Stimulated activated CD8-positive, alpha-beta memory T cell treated with anti-CD3 and anti-CD28 coated beads, Interleukin-2, amount 100 ng/mL, for 1 hour (primary cell): ENCODE results near the gene KCNH2.
"Not testable (repeated sequence)": the region's sequence is repeated elsewhere in the genome, so short reads cannot be mapped to it uniquely, and the experiment has no call there.

Experiments
- DNase-seq, 2 donors: peaks; one replicate each; pipeline ENCODE4 v3.0.0-alpha.2; 2020; ENCODE audit warnings: low read depth in 2 of 2

Gene KCNH2

DNA sequence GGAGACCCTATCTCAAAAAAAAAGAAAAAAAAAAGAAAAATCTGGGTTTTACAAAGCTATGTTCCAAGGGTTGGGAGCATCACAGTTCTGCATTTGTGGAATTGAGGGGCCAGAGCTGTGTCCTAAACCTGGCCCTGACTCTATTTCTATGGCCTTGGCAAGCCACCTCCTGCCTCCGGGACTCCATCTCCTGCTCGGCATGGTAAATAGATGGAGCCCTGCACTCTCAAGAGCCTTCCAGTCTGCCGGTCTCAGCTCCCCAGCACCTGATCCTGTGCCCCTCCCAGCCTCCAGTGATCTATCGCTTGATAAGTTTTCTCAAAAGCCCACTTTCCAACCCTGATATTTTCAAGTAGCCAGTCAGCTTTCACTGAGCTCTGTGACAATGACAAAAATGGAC, 43.0 kb downstream of the KCNH2 start:
- DNase-seq = no peak

DNA sequence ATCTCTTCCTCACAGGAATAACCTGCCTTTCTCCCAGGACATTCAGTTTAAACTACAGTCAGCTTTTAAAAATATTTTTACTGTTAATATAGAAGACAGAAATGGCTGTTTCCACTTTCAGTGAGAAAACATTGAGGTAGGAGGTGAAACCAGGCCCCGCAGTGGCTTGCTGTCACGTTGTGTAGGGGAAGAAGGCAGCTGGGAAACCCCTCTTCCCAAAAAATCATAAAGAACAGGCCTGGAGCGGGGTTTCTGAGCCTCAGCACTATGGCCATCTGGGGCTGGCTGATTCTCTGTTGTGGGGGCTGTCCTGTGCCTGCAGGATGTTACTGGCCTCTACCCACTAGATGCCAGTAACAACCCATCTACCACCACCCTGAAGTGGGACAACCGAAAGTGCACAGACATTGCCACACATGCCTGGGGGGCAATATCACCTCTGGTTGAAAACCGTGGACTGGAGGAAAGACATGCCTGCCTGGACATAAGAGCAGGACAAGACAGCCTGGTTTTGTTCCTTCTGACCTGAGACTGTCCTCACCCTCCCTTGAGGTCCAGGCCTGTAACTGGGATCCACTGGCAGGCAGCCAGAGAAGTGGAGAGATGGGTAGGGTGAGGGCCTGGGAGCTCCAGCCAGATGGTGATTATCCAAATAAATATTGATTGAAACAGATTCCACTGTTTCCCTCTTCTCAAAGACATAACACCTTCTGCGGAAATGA, 43.9 kb downstream of the KCNH2 start:
- DNase-seq = no peak

DNA sequence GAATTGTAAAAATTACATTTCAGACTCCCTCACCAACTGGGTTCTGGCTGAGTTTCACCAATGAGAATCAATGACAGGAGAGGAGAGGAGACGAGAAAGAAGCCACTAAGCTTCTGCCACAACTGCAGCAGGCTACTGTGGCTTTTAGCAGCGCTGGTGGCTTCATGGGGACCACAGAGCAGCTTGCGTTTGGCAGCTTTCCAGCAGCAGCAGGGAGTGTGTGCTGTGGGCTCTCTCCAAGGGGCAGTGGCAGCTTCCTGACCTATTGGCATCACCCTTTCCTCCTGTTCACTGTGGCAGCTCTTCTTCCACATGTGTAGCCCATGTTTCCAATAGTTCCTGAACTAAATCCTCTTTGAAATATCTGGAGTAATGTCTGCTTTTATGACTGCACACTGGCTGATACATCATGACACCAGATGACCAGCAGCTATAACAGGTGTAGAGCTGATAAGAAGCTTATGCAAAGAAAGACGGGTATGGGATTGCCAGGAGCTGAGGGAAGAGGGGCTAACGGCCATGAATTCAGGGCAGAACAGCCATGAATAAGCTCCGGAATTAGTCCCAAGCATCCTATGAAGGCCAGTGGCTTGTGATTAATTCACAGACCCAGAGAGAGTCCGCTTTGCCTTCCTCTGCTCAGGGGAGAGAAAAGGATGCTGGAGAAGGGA, 46.8 kb downstream of the KCNH2 start:
- no peak for DNase-seq

DNA sequence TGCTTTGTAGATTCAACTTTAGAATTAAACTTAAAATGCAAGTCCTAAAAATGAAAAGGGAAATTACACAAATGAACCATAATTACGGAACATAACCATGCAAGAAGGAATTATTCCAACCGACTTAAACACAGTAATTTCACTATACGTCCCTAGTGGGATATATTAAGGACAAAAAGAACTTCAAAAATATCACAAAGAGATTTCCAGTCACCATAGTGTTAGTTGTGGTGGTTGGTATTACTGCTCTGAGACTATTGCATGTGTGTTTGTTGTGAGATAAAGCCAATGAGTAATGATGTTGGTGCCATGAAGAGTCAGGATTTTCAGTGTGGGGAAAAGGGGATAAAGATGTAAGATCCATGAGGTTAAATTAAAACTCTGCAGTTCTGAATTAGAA, 49.6 kb downstream of the KCNH2 start:
- DNase-seq = no peak

DNA sequence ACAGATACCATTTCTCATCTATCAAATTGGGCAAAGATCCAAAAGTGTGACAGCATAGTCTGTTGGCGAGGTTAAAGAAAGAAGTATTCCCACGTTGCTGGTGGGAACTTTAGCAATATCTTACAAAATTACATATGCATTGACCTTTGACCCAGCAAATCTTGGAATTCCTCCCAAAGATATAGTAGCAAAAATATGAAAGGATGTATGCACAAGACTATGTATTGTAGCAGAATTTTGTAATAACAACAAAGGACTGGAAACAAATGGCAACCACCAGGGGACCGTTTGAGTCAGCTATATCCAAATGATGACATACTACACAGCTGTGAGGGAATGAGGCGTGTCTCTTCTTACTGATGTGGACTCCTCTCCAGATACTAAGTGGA, 50.2 kb downstream of the KCNH2 start:
- no peak for DNase-seq

DNA sequence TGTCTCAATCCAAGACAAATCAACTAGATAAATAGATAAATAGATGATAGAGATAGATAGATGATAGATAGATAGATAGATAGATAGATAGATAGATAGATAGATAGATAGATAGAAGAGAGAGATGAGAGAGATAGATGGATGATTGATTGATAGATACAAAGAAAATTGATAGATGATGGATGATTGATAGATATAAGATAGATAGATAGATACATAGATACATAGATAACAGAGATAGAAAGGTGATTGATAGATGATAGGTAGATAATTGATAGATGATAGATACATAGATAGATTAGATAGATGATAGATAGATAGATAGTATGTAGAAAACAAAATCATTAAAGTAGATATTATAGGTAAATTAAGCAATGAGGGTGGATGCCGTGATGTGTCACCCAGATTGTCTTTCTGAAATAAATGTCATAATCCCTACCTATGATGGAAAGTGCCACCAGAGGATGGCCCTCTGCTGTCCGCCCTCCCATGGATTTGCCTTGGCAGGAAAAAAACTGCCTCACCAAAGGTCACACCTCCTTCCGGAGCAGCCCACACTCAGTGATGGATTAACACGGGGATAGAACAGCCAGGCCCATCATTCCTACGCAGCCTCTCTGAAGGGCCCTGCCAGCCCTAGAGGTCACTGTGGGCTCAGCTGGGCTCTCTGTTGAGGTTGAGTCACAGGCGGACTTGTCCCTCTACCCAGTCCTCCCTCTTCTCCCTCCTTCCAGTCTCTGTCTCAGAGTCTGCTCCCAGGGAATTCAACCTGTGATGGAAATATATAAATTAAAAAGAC, 50.8 kb downstream of the KCNH2 start:
- DNase-seq = no peak

DNA sequence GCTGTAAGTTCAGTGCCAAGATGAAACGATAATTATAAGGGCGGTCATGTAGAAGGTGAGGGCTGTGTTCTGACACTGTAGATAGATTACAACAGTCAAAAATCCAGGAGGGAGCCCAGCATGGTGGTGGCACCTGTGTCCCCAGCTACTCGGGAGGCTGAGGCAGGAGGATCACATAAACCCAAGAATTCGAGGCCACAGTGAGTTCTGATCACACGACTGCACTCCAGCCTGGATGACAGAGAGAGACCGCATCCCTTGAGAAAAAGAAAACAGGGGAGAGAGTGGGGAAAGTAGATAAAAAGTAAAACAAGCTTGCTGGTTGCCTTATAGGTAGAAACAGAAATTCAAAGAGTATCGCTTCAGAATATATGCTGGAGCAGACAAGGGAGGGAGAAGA, 52.1 kb downstream of the KCNH2 start:
- DNase-seq = no peak

DNA sequence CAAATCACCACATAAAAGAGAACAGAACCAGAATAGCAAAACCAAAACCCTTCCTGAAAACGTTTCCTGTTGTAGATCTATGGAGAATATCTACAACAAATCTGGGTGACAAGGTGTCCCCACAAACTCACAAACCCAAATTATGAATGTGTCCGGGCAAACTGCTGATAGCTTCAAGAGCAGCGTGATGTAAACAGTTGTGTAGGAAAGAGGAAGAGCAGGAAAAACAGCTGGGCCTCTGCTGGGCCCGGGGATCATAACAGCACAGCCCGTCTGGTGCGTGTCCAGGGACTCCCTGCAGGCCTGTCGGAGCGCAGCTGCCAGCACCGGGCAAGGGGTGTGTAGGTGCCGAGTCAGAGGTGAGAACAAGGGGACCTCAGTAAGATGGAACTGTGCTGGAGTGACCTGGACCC, 53.7 kb downstream of the KCNH2 start:
- no peak for DNase-seq

DNA sequence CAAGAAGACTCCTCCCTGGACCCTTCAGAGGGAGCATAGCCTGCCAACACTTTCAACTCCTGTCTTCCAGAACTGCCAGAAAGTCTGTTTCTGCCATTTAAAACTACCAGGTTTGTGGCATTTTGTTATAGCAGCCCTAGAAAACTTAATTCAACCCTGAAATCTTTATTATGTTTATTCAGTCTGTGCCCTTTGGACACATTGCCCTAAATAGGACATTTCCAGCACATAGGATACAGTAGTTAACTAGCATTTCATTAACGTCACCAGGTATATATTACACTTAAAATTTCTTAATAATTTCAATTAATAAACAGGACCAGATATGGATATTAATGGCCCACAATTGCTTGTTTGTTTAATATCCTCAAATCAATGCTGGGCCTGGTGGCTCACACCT, 54.3 kb downstream of the KCNH2 start:
- DNase-seq = no peak

DNA sequence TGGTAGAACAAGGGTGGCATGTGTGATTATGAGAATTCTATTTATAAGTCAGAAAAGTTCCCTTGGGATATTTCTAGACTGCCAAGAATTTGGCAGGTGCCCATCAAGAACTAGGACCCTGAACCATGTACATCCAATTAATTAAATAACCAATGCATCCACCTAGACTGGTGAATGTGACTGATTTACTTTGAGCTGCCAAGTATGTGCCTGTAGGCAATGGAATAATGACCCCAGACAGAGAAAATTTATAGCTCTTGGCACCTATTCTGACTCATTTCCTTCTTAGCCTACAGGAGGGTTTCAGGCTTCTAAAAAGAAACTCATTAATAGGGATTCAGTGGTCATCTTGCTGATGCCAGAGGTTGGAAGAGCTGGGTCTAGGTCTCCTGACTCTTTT, 54.9 kb downstream of the KCNH2 start:
- no peak for DNase-seq

DNA sequence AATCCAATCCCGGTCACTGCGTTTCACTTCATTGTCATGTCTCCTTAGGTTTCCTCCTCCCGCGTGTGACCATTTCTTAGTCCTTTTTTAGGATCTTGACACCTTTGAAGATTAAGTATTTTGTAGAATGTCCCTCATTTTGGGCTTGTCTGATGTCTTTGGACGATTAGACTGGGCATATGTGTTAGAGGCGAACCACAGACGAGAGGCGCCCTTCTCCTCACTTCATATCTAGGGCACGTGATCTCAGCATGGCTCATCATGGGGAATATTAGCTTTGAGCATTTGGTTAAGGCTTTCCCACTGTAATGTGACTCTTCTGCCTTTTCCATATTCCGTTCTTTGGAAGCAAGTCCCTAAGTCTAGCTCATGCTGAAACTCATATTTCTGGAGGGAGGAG, 59.0 kb downstream of the KCNH2 start:
- no peak for DNase-seq

DNA sequence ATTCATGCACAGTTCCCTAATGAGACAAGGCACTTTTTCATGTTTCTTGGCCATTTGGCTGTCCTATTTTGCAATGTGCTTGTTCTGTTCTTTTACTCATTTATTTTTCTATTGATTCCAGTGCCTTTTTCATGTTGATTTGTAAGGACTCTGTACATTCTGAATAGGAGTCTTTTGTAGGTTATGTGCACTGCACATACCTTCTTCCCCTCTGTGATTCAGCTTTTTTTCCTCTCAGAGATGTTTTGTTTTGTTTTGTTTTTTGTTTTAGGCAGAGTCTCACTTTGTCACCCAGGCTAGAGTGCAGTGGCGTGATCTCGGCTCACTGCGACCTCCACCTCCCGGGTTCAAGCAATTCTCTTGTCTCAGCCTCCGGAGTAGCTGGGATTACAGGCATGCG, 59.7 kb downstream of the KCNH2 start:
- DNase-seq = no peak

DNA sequence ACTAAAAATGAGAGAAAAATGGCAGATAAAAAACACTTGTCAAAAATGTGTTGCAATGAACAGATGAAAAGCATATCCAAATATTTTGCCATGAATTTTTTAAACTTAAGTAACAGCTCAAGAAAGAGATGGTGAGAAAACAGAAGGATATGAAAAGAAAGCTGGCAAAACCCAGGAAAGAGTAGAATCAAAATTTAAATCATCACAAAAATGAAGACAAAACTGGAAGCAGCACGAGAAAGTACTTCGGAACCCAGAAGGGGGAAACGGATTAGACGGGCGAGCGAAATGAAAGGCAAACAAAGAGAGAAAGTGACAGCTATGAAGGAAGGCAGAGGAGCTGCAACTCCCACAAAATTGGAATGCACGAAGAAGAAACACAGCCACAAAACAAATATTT, 60.2 kb downstream of the KCNH2 start:
- DNase-seq = no peak

DNA sequence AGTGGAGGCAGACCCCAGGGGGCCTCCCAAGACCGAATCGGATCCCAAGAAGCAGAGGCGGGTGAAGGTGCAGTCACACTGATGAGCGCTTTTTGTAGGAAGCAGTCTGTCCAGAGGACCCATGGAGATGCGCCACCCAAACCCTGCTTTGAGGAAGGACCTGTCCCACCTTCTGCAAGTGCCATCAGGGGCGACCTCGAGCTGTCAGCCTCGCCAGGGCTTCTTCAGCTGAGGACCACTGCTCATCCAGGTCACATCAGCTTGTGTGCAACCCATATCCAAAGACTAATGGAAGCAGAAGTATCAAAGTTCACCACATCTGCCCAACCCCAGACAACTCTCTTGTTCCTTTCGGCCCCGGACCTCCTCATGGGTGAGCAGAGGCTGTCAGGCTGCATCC, 61.5 kb downstream of the KCNH2 start:
- DNase-seq = no peak

DNA sequence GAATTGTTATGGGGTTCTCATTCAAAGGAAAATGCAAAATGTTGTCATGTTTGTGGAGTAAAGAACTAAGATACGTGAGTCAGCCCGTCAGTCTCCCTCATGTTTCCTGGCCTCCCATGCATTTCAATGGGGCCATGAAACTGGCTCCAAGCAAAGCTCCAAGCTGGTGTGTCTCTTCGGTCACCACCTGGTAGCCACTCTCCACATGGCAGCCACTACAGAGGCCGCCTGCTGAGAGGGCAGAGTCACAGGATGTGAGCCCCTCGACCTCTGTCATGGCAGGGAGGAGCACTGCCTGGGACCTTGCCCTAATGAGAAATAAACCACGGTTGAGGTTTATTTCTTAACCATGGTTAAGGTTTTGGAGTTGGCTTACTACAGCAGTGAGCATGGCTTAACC, 63.2 kb downstream of the KCNH2 start:
- no peak for DNase-seq

DNA sequence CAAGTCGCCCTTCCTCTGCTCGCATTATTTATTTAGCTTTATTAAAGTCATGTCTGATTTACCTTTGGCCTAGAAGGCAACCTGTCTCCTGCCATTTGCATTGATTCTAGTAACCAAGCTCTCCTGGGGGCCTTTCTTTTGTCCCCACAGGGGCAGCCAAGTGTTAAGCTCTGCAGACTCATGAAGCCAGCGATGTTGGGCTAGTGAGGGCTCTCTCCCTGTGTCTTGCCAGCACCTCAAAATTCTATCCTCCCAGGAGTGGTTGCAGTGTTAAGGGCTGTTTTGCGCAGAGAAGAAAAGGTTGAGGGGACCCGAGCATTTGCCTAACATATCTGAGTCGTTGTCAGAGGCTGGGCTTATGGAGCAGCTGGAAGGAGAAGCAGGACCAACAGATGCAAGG, 63.9 kb downstream of the KCNH2 start:
- no peak for DNase-seq

DNA sequence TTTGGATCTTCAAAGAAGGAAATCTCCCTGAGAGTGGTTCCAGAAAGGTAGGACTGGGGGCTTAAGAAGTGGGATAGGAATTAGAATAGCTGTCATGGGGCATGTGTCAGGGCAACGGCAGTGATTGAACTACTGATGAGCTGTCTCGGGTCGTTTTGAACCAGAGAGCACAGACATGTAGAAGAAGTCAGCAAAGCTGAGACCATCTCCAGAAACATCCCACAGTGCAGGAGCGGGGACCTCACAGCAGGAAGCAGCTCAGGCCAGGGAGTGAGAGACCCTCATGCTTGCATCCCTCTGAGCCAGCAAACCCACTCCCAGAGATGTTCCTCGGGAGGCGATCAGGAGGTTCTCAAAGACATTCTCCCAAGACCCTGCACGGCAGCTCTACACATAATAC, 65.7 kb downstream of the KCNH2 start:
- DNase-seq = no peak

DNA sequence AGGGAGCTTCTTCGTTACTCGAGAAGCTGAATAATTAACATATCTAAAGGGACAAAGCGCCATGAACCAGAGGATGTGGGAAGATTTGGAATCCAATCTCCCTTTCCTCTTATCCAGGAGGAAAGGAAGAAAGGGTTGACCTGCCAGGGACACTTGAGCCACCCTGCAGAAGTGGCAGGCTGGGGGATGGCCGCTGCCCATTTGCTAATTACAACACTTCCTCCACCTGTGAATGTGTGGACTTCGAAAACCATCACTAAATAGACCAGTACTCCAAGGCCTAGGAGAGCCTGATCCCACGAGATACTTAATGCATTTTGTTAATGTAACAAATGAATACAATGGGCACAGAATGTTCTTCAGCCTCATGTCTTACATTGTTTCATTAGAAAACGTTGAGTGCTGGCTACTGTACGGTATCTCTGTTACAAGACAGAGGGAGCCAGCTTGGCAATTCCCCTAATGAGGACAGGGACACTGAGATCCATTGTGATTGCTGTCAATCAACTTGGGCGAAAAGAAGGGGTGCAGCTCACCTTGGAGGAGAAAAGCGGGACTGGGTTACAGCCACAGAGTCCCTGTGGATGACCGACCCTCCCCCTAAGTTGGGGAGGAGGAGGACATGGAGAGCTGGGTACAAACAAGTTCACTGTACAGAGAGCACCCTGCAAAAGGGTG, 66.4 kb downstream of the KCNH2 start:
- DNase-seq = no peak

DNA sequence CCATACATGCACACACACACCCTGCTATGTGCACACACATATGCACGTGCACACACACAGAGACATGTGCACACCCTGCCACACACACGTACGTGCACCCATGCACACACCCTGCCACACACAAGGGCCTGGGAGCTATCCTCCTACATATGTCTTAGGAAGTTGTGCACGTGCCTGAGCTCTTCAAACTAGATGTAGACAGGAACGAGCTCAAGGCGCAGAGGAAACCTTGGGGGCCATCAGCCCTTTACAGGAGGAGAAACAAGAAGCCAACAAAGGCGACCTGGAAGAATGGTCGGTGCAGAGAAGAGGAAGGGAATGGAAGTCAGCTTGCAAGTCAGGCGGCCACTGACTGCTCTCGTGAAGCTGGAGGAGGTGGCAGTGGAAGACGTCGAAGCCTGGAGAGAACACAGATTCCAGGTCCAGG, 67.1 kb downstream of the KCNH2 start:
- DNase-seq = no peak

DNA sequence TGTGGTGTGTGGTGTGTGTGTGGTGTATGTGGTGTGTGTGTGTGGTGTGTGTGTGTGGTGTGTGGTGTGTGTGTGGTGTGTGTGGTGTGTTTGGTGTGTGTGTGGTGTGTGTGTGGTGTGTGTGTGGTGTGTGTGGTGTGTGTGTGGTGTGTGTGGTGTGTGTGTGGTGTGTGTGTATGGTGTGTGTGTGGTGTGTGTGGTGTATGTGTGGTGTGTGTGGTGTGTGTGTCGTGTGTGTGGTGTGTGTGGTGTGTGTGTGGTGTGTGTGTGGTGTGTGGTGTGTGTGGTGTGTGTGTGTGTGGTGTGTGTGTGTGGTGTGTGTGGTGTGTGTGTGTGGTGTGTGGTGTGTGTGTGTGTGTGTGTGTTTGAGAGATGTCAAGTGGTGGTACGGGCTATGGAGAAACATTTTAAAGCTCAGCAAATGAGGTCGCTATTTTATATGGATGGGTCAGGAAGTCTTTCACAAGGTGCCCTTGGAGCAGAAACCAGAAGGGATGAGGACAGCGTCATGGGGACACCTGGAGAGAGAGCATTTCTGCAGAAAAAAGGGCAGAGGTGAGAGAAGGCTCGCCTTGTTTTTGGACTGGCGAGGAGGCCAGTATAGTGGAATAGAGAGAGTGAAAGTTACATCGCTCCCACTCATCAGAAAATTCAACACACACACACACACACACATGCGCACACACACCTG, 67.7 kb downstream of the KCNH2 start:
- DNase-seq = not testable (repeated sequence)

DNA sequence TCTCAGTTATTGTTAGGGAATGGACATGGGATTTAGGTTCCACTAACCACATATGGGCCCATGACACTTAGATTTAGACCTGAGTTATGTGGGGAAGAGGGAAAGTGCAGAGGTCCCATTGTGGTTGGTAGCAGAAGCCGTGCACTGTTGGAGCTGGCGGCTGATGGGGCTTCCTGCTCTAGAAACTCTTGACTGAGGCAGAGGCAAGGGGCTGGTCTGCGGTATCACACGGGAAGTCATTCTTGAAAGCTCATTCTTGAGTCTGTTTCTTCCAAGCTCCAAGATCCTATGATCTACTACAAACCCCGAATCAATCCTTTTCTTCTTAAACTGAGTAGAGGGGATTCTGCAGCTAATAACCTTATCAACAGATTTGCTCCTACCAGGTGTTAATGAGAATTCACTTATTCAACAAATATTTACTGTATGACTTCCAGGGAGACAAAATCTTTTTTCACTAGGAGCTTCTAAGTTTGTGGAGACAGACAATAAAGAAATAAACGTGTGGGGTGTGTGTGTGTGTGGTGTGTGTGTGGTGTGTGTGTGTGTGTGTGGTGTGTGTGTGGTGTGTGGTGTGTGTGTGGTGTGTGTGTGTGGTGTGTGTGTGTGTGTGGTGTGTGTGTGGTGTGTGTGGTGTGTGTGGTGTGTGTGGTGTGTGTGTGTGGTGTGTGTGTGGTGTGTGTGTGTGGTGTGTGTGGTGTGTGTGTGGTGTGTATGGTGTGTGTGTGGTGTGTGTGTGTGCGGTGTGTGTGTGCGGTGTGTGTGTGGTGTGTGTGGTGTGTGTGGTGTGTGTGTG, 68.7 kb downstream of the KCNH2 start:
- peak in 1 of 2 donors; percentile 16 for DNase-seq
